ENCODE results near the gene THY1. TPM values are rescaled to one million over a fixed set of nuclear protein-coding genes. Genes with fewer than 3 reads are reported as not detected.

THY1 gene
- total and polyA plus RNA-seq, 9 of the 15 experiments (the other 6 are each of a cell fraction or from before 2014, with no cell fraction given) = 0.07 to 0.40 (median 0.16) TPM; not detected in 5

- Histone ChIP-seq H2AFZ (ENCODE audit: low read depth, low read length) (no peak overlapping the region), H3K4me3 (no peak overlapping the region), H3K27me3 (ENCODE audit: control insufficient read depth in 2 of 2, insufficient read depth in 2 of 2, low read length in 2 of 2) (peaks cover 0 to 16% of the 10 kb centered on the region in 2 experiments; a peak in 1 of 5 replicates), H3K9me1 (ENCODE audit: control insufficient read depth, insufficient read depth, low read length) (no peaks in the 10 kb centered on the region), H3K9me3 (replicated peaks; ENCODE audit: control insufficient read depth, insufficient read depth, low read depth, low read length) (no peaks in the 10 kb centered on the region), H4K20me1 (replicated peaks; ENCODE audit: control insufficient read depth, insufficient read depth, low read length) (0 out of 2 replicates have a peak, but pooled peaks cover 2% of the 10 kb centered on the region), H3K27ac (ENCODE audit: extremely low read depth, low read depth, low read length) (no peak overlapping the region), H3K79me2 (ENCODE audit: control insufficient read depth, insufficient read depth, low read length) (no peaks in the 10 kb centered on the region), H3K4me2 (ENCODE audit: insufficient read depth, low read length) (no peak overlapping the region), H3K4me1 (replicated peaks in 1 of 2; ENCODE audit: control insufficient read depth in 2 of 2, insufficient read depth in 2 of 2, low read length in 2 of 2) (peaks cover 5 to 23% of the 10 kb centered on the region in 2 experiments; a peak in 3 of 5 replicates), H3K36me3 (ENCODE audit: control insufficient read depth, insufficient read depth, low read length) (no peaks in the 10 kb centered on the region), H3K9ac (ENCODE audit: insufficient read depth in 1 of 2, low read depth in 2 of 2, low read length in 2 of 2) (no peak overlapping the region)
- DNase-seq (ENCODE audit: extremely low read depth in 1 of 4, low spot score in 3 of 4) (no peak), FAIRE-seq (no peak), ATAC-seq (no peak)
- CTCF ChIA-PET (ENCODE audit: low intra/inter-chr PET ratio) = no interaction called here
- 26% methylated on average over 3 of the region's 3 CpGs for WGBS (ENCODE audit: insufficient coverage, low coverage, missing lambda C conversion rate)
- POLR2A ChIA-PET = interaction anchor here (1.0 kb wide), 1 partner anchor 10 kb away, joined by 3 read pairs; no protein-coding TSS in a partner anchor
- intact Hi-C loops (cut with micrococcal nuclease) = no loop called here
- in situ Hi-C loops (cut with MboI) = no loop called here
- no TSS peak for BruUV-seq (replicated peaks)
- TF ChIP-seq EP400 (IDR thresholded peaks at IDR 0.05) (no peak), ZBTB7A (IDR thresholded peaks at IDR 0.05; ENCODE audit: borderline replicate concordance, control insufficient read depth, low read depth, low read length) (no peak), MGA (IDR thresholded peaks at IDR 0.05) (no peak), KDM1A (IDR thresholded peaks at IDR 0.05) (no peak), JUN (IDR thresholded peaks at IDR 0.05; ENCODE audit: borderline replicate concordance, low read depth, low read length) (no peak), JUN (CRISPR knock-in tag; IDR thresholded peaks at IDR 0.05; ENCODE audit: borderline replicate concordance) (no peak), EZH2 (IDR thresholded peaks at IDR 0.05; ENCODE audit: borderline replicate concordance, low read depth, low read length) (no peak), CREB3 (tag; conservative IDR thresholded peaks at IDR 0.05; ENCODE audit: low read depth) (no peak), OTX1 (CRISPR knock-in tag; IDR thresholded peaks at IDR 0.05) (no peak), RBM15 (IDR thresholded peaks at IDR 0.05; ENCODE audit: insufficient read depth, low read length) (no peak), ZNF12 (CRISPR knock-in tag; IDR thresholded peaks at IDR 0.05) (no peak)
These were observed 1.3 kb upstream of the THY1 start for GRCh38 chr11:119424276-119424675.
